Kidney (tissue), 14 donors: ENCODE measurements around the gene RYR3. TPM values are rescaled to one million over a fixed set of nuclear protein-coding genes. Genes with fewer than 3 reads are reported as not detected.

Experiments used
- DNase-seq, 5 donors: peaks; one replicate each; pipeline ENCODE4 v3.0.0-alpha.2; 2013 to 2020
- FAIRE-seq: peaks from 2 replicates; lab custom pipeline; 2012; peaks lifted over from hg19 to GRCh38; lab: Jason Lieb, UNC
- H3K27ac ChIP-seq, 2 donors: one replicate each; pipeline ENCODE4 v1.7.0; 2013; ENCODE audit warnings: low read depth in 2 of 2, low read length in 2 of 2, inconsistent platforms in 1 of 2
- H3K27me3 ChIP-seq: one replicate; pipeline ENCODE4 v1.7.1; 2013; ENCODE audit warnings: low read length, inconsistent platforms; ENCODE audit not compliant: control insufficient read depth, insufficient read depth
- H3K36me3 ChIP-seq, 3 donors: one replicate each; pipeline versions ENCODE4 v1.7.0 to v1.7.1; 2013; ENCODE audit warnings: low read length in 3 of 3, control low read depth in 1 of 3, inconsistent platforms in 1 of 3; ENCODE audit not compliant: insufficient read depth in 3 of 3, control insufficient read depth in 2 of 3
- H3K4me1 ChIP-seq, 3 donors: one replicate each; pipeline versions ENCODE4 v1.7.0 to v1.7.1; 2013; ENCODE audit warnings: low read length in 3 of 3, inconsistent platforms in 1 of 3, low read depth in 1 of 3; ENCODE audit not compliant: control insufficient read depth in 2 of 3, insufficient read depth in 2 of 3
- H3K4me3 ChIP-seq, 3 donors: one replicate each; pipeline versions ENCODE4 v1.7.0 to v1.8.1; 2013; ENCODE audit warnings: low read length in 3 of 3, control low read depth in 1 of 3, inconsistent platforms in 1 of 3
- H3K9ac ChIP-seq, 3 donors: one replicate each; pipeline versions ENCODE4 v1.7.0 to v1.7.1; 2013; ENCODE audit warnings: low read length in 3 of 3, control low read depth in 1 of 3, inconsistent platforms in 1 of 3
- H3K9me3 ChIP-seq, 3 donors: one replicate each; pipeline versions ENCODE4 v1.7.0 to v1.7.1; 2013; ENCODE audit warnings: low read length in 3 of 3, control low read depth in 1 of 3, inconsistent platforms in 1 of 3; ENCODE audit not compliant: control insufficient read depth in 2 of 3, insufficient read depth in 1 of 3
- CTCF ChIP-seq: IDR thresholded peaks from 3 replicates; pipeline ENCODE4 v1.5.1; 2012; ENCODE audit warnings: mild to moderate bottlenecking, moderate library complexity, borderline replicate concordance; ENCODE audit not compliant: insufficient read depth; ENCODE audit errors: extremely low read depth
- intact Hi-C: fragments of 100-400 bp; cut with DNase I; formaldehyde crosslinking; loops from one replicate; pipeline ENCODE4 v1.11.1; 2022
- polyA plus RNA-seq: library from polyadenylated mRNA; stranded (reverse); fragments of 350-450 nt; fragmentation: Illumina TruSeq; extraction: RNeasy Lipid Tissue Mini Kit (QIAGEN cat#74804); gene quantifications from one replicate; pipeline ENCODE4 v1.2.3, GENCODE V29; 2014; ENCODE audit warnings: low read depth, low replicate concordance; ENCODE audit not compliant: insufficient read depth
- total RNA-seq: library from RNA; stranded (reverse); fragmentation: NEBNext Ultra II Directional; extraction: Animal tissue kit (Norgen Biotek cat#: 25700); gene quantifications from one replicate; pipeline ENCODE4 v1.2.1, GENCODE V29; 2021
- donor health status: control.
- donor health status: control.
- donor health status: control.
- donor health status: control.
- donor health status: control.
- donor health status: DM: yes; HTN: yes; CAD: no.
- donor health status: Normal renal cell carcinoma (clear cell type).

RYR3 gene
- total and polyA plus RNA-seq, 2 donors from 2014 or later: 0.90 to 10.5 TPM

- peaks cover 0 to 3% (median 0%) of the 10 kb centered on the region in 3 donors for H3K4me1 ChIP-seq
- intact Hi-C loops: no loop called here
Observed at GRCh38 chr15:33912326-33912725, 601.6 kb downstream of the RYR3 start.

GRCh38 chr15:33913459-33913858 is 602.7 kb downstream of the RYR3 start:
- intact Hi-C loops: no loop called here
- H3K27ac ChIP-seq: no peak overlapping the region
- peaks cover 0 to 3% (median 0%) of the 10 kb centered on the region in 3 donors for H3K4me1 ChIP-seq
- no peak overlapping the region for H3K9ac ChIP-seq
- no peak overlapping the region for H3K4me3 ChIP-seq
- H3K36me3 ChIP-seq: no peaks in the 10 kb centered on the region
- TF ChIP-seq CTCF: no peak
- H3K9me3 ChIP-seq: no peaks in the 10 kb centered on the region
- no peaks in the 10 kb centered on the region for H3K27me3 ChIP-seq
- FAIRE-seq (no peak), DNase-seq (no peak)

More at GRCh38 chr15:33912326-33912725, 601.6 kb downstream of the RYR3 start:
- no peaks in the 10 kb centered on the region for H3K36me3 ChIP-seq
- H3K9me3 ChIP-seq: no peaks in the 10 kb centered on the region
- no peak overlapping the region for H3K4me3 ChIP-seq
- H3K27ac ChIP-seq: no peak overlapping the region
- no peak for DNase-seq
- FAIRE-seq: no peak
- H3K9ac ChIP-seq: no peak overlapping the region
- no peak for TF ChIP-seq CTCF
- no peaks in the 10 kb centered on the region for H3K27me3 ChIP-seq

Other genes with a start within 250 kb of the RYR3 start
- 44.8 TPM for gene FMN1, start 116.3 kb upstream of the RYR3 start, total RNA-seq
- 0.71 TPM for gene FMN1, start 116.3 kb upstream of the RYR3 start, polyA plus RNA-seq